T-helper 1 cell treated with Interleukin-12 subunit alpha and Interleukin-12 subunit beta and Interleukin-4 antibody, amounts not matched to agents 30 μg/mL and 1 μg/mL, for 36 hours (primary cell): ENCODE results near the gene NISCH.

Source experiments
- H3K27ac Mint-ChIP-seq: one replicate; pipeline ENCODE4 v1.8.0; 2021; ENCODE audit warnings: mild to moderate bottlenecking, mixed read lengths
- H3K27me3 Mint-ChIP-seq: one replicate; pipeline ENCODE4 v1.8.0; 2021; ENCODE audit warnings: low read depth, mixed read lengths
- H3K36me3 Mint-ChIP-seq: one replicate; pipeline ENCODE4 v1.8.0; 2021; ENCODE audit warnings: low read depth, mixed read lengths
- H3K4me1 Mint-ChIP-seq: one replicate; pipeline ENCODE4 v1.8.0; 2021; ENCODE audit warnings: low read depth, mixed read lengths
- H3K4me3 Mint-ChIP-seq: one replicate; pipeline ENCODE4 v1.8.0; 2021; ENCODE audit warnings: mild to moderate bottlenecking, moderate library complexity, mixed read lengths
- H3K9me3 Mint-ChIP-seq: one replicate; pipeline ENCODE4 v1.8.0; 2021; ENCODE audit warnings: mixed read lengths

The NISCH gene

DNA sequence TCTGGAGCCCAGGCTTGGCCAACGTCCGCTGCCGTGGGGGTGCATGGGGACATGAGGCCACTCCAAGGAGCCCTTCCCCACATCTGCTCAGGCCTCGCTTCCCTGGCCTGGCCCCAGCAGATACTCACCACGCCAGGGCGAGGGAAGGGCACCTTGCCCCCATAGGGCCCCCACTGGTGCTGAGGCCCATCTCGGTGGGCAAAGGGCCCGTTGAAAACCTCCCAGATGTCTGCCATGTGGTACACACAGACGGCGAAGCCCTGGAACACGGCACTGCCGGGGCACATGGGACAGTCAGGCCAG, 15.2 kb upstream of the NISCH start:
- Mint-ChIP-seq H3K27ac (no peak overlapping the region), H3K4me1 (peaks cover 2% of the 10 kb centered on the region), H3K36me3 (no peaks in the 10 kb centered on the region), H3K4me3 (no peak overlapping the region), H3K27me3 (no peaks in the 10 kb centered on the region), H3K9me3 (no peaks in the 10 kb centered on the region)

- no peaks in the 10 kb centered on the region for H3K27me3 Mint-ChIP-seq
- peaks cover 2% of the 10 kb centered on the region for H3K4me1 Mint-ChIP-seq
- H3K9me3 Mint-ChIP-seq, result no peaks in the 10 kb centered on the region
- H3K27ac Mint-ChIP-seq, result no peak overlapping the region
- H3K36me3 Mint-ChIP-seq, result no peaks in the 10 kb centered on the region
- no peak overlapping the region for H3K4me3 Mint-ChIP-seq
Observed at GRCh38 chr3:52440671-52441070, 14.7 kb upstream of the NISCH start.

GRCh38 chr3:52441091-52441771, 14.2 kb upstream of the NISCH start:
- H3K27ac Mint-ChIP-seq, result no peak overlapping the region
- H3K36me3 Mint-ChIP-seq, result no peaks in the 10 kb centered on the region
- H3K27me3 Mint-ChIP-seq, result no peaks in the 10 kb centered on the region
- H3K4me3 Mint-ChIP-seq, result no peak overlapping the region
- peaks cover 2% of the 10 kb centered on the region for H3K4me1 Mint-ChIP-seq
- no peaks in the 10 kb centered on the region for H3K9me3 Mint-ChIP-seq

DNA sequence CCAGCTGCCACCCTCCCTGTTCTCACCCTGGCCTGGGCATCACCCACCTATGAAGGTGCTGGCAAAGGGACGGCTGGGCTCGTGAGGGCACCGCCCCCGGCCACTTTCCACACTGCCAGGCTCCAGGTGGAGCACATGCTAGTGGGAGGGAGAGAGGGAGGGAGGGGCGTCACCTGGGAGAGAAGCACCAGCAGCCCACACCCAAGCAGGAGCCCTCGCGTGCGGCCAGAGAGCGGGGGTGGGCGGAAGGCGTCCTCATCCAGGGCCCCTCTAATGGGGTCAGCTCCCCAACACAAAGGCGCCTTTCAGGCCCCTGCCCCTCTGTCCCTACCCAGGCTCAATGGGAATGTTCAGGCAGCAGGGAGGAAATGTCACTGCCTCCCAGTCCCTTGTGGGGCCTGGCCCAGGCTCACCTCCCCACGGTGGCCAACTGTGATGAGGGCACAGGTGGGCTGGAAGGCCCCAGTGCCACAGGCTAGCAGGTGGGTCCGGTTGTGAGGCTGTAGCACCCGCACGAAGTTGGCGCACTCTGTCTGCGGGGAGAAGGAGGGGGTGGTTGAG, 13.6 kb upstream of the NISCH start:
- no peak overlapping the region for H3K27ac Mint-ChIP-seq
- no peaks in the 10 kb centered on the region for H3K27me3 Mint-ChIP-seq
- H3K36me3 Mint-ChIP-seq, result no peaks in the 10 kb centered on the region
- H3K9me3 Mint-ChIP-seq, result no peaks in the 10 kb centered on the region
- H3K4me3 Mint-ChIP-seq, result no peak overlapping the region
- peaks cover 2% of the 10 kb centered on the region for H3K4me1 Mint-ChIP-seq

- H3K36me3 Mint-ChIP-seq, result no peaks in the 10 kb centered on the region
- H3K27me3 Mint-ChIP-seq, result no peaks in the 10 kb centered on the region
- H3K27ac Mint-ChIP-seq, result no peak overlapping the region
- peaks cover 6% of the 10 kb centered on the region for H3K4me1 Mint-ChIP-seq
- H3K9me3 Mint-ChIP-seq, result no peaks in the 10 kb centered on the region
- no peak overlapping the region for H3K4me3 Mint-ChIP-seq
Observed at GRCh38 chr3:52442409-52443267, 12.8 kb upstream of the NISCH start.

- H3K27ac Mint-ChIP-seq, result no peak overlapping the region
- H3K9me3 Mint-ChIP-seq, result no peaks in the 10 kb centered on the region
- no peaks in the 10 kb centered on the region for H3K36me3 Mint-ChIP-seq
- no peaks in the 10 kb centered on the region for H3K27me3 Mint-ChIP-seq
- no peak overlapping the region for H3K4me3 Mint-ChIP-seq
- peaks cover 6% of the 10 kb centered on the region for H3K4me1 Mint-ChIP-seq
Observed at GRCh38 chr3:52443268-52443610, 12.2 kb upstream of the NISCH start.

DNA sequence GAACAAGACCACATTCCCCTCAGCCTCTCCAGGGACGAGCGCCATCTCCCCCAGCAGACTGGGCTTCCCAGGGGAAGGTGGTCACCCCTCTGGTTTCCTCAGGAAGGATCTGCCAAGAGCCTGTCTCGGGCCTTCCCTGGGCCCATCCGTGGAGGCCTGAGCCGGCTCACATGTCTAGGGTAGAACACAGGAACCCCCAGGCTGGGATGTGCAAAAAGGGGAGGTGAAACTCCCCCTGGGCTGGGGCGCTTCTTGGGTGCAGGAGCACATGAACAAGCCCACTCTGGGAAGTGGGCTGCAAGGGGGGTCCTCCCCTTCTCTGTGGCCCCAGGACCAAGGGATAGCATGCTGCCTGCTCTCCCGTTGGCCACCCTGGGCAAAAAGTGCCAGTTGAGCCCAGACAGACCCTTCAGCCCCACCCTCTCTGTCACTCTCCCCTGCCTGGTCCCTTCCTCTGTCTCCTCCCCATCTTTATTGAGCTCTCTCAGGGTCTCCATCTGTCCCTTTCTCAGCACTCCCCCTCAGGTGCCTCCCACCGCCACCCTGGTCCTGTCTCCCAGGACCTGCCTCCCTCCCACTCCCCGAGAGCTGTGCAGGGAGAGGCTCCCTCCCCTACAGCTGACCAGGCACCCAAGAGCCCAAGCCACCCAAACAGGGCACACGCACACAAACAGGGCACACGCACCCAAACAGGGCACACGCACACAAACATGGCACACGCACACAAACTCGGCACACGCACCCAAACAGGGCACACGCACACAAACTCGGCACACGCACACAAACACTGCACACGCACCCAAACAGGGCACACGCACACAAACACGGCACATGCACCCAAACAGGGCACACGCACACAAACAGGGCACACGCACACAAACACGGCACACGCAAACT, 11.4 kb upstream of the NISCH start:
- H3K27me3 Mint-ChIP-seq, result no peaks in the 10 kb centered on the region
- H3K36me3 Mint-ChIP-seq, result no peaks in the 10 kb centered on the region
- no peak overlapping the region for H3K27ac Mint-ChIP-seq
- no peak overlapping the region for H3K4me3 Mint-ChIP-seq
- H3K9me3 Mint-ChIP-seq, result no peaks in the 10 kb centered on the region
- peaks cover 6% of the 10 kb centered on the region for H3K4me1 Mint-ChIP-seq

GRCh38 chr3:52444860-52445793, 10.3 kb upstream of the NISCH start, which contains the start of gene SEMA3G:
Gene SEMA3G, minus strand, starts transcription at chr3:52445103. Its CDS starts 76 bp downstream, at chr3:52445027.
- Mint-ChIP-seq H3K4me1 (peaks cover 6% of the 10 kb centered on the region), H3K9me3 (no peaks in the 10 kb centered on the region), H3K27me3 (no peaks in the 10 kb centered on the region), H3K27ac (no peak within 1 kb of the TSS), H3K4me3 (no peak within 1 kb of the TSS), H3K36me3 (no peaks in the 10 kb centered on the region)

DNA sequence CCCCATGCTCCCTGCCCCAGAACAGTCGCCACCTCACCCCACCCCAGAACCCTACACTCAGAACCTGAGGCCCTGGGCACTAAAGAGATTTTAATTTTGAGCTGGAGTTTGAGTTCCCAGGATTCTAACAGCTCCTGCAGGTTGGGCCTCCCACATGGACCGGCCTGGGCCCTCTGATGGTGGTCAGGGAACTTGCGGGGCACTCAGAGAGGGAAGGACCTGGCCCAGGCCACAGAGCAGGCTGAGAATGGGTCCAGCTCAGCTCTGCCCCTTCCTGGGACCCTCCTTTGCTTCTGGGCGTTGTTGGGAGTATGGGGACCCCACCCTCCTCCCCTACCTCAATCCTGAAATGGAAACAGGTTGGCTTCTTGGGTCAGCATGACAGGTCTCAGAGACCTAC, 9.4 kb upstream of the NISCH start:
- Mint-ChIP-seq H3K36me3 (no peaks in the 10 kb centered on the region), H3K9me3 (no peaks in the 10 kb centered on the region), H3K4me1 (peaks cover 6% of the 10 kb centered on the region), H3K4me3 (no peak overlapping the region), H3K27me3 (no peaks in the 10 kb centered on the region), H3K27ac (no peak overlapping the region)

DNA sequence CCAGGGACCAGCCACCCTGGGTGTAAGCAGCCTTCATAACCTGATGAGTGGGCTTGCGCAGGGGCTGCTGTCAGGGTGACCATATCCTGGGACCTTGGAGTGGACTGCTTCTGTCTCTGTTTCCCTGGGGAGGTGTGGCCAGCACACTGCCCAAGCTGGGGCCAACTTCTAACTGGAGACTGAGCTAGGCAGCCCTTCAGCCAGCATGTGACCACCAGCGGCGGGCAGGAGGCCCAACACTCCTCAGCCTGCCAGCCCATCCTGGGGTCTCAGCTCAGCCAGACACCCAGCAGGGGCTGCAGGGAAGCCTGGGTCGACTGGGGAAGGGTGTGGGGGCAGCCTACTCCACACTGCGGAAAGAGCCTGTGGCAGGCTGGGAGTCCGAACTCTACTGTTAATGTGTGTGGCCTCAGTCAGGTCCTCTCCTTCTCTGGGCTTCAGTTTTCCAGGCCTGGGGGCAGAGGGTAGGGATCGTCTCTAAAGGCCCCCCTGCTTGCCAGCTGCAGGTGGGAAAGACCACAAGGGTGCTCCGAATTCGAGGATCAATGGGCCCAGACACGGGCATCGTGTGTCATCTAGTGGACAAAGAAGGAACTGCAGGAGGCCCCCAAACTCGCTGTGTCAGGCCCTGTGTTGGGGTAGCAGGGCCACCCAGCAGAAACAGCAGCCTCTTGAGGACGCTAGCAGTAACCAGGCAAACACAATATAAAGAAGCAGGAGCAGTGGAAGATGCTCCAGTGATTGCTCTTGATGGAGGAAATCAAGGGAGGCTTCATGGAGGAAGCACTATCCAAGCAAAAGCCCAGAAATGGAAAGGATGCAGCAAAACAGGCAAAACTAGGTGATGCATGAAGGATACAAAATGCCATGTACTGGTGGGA, 8.5 kb upstream of the NISCH start:
- Mint-ChIP-seq H3K4me3 (no peak overlapping the region), H3K4me1 (peaks cover 6% of the 10 kb centered on the region), H3K9me3 (no peaks in the 10 kb centered on the region), H3K27ac (peak overlapping the region; percentile 28), H3K36me3 (no peaks in the 10 kb centered on the region), H3K27me3 (no peaks in the 10 kb centered on the region)

GRCh38 chr3:52447512-52448355, 7.7 kb upstream of the NISCH start:
- H3K4me3 Mint-ChIP-seq, result no peak overlapping the region
- H3K36me3 Mint-ChIP-seq, result no peaks in the 10 kb centered on the region
- peaks cover 6% of the 10 kb centered on the region for H3K4me1 Mint-ChIP-seq
- H3K9me3 Mint-ChIP-seq, result no peaks in the 10 kb centered on the region
- H3K27me3 Mint-ChIP-seq, result no peaks in the 10 kb centered on the region
- no peak overlapping the region for H3K27ac Mint-ChIP-seq

GRCh38 chr3:52450489-52451236, 4.7 kb upstream of the NISCH start:
- H3K36me3 Mint-ChIP-seq, result no peaks in the 10 kb centered on the region
- no peaks in the 10 kb centered on the region for H3K9me3 Mint-ChIP-seq
- H3K4me3 Mint-ChIP-seq, result no peak overlapping the region
- no peak overlapping the region for H3K27ac Mint-ChIP-seq
- no peaks in the 10 kb centered on the region for H3K27me3 Mint-ChIP-seq
- H3K4me1 Mint-ChIP-seq, result peaks cover 11% of the 10 kb centered on the region
